ENCODE results near the gene TNNT1.
A peak's percentile ranks its signal among the peaks of the same experiment; 100 is the strongest.
"Not testable (repeated sequence)": the region's sequence is repeated elsewhere in the genome, so short reads cannot be mapped to it uniquely, and the experiment has no call there.

TNNT1 gene

DNA sequence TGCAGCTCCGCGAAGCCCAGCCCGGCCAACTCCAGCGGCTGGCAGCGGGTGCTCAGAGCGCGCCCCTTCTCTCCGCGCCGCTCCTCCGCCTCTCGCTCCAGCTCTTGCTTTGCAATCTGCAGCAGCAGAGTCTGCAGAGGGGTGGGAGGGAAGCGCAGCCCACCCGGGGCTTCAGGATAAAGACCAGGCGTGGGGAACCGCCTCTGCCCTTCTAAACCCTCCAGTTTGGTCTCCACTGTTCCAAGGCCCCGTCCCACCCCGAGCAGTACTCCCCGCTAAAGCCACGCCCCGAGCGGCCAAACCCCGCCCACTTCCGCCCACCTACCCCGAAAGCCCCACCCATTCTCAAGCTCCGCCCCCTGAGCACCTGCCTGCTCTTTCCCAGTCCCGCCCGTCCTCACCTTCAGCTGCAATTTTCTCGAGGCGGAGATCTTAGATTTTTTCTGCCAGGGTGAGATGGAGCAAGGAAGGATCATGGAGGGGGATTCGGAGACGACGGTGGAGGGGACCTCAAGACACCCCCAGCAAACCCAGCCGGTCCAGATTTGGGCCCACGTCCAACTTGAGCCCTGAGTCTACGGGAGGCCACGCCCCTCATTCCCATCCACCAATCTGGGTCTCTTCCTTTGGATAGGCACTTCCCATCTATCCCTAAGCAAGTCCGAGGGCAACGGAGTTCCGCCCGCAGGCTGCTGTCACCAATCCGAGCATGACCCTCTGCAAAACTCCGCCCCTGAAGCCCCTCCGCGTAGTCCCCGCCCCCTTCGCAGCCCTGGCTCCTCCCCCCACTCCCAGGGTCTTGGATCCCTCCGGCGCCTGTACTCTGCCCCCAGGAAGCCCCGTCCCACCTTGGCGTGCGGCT lies 7.4 kb upstream of the TNNT1 start:
- Histone ChIP-seq H3K4me1 (ENCODE audit: control insufficient read depth, insufficient read depth, low read length) (peaks cover 9% of the 10 kb centered on the region), H3K4me3 (ENCODE audit: low read depth, low read length) (peak overlapping the region; percentile 72), H3K9ac (ENCODE audit: low read depth, low read length) (no peak overlapping the region), H3K36me3 (ENCODE audit: control insufficient read depth, insufficient read depth, low read length) (0 out of 2 replicates have a peak, but pooled peaks cover 4% of the 10 kb centered on the region), H3K9me3 (ENCODE audit: control insufficient read depth, insufficient read depth, low read length) (0 out of 2 replicates have a peak, but pooled peaks cover 6% of the 10 kb centered on the region), H3K27ac (ENCODE audit: low read depth, low read length) (no peak overlapping the region), H3K27me3 (ENCODE audit: control insufficient read depth, insufficient read depth, low read length) (peaks cover 6% of the 10 kb centered on the region)

DNA sequence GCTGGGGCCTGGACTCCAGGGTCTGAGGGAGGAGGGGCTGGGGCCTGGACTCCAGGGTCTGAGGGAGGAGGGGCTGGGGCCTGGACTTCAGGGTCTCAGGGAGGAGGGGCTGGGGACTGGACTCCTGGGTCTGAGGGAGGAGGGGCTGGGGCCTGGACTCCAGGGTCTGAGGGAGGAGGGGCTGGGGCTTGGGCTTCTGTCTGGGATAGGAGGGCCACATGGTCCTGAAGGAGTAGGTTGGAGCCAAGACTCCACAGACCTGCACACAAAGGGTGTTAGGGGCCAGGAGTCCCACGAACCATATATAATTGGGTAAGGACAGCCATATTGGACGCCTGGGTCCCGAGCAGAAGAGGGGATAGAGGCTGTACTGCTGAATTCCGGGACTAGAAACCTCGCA lies 6.8 kb upstream of the TNNT1 start:
- not testable (repeated sequence) for H3K27me3 ChIP-seq (ENCODE audit: control insufficient read depth, insufficient read depth, low read length); H3K9ac ChIP-seq (ENCODE audit: low read depth, low read length); H3K36me3 ChIP-seq (ENCODE audit: control insufficient read depth, insufficient read depth, low read length); H3K27ac ChIP-seq (ENCODE audit: low read depth, low read length); H3K4me1 ChIP-seq (ENCODE audit: control insufficient read depth, insufficient read depth, low read length); H3K9me3 ChIP-seq (ENCODE audit: control insufficient read depth, insufficient read depth, low read length)
- peak overlapping the region; percentile 72 for H3K4me3 ChIP-seq (ENCODE audit: low read depth, low read length)

DNA sequence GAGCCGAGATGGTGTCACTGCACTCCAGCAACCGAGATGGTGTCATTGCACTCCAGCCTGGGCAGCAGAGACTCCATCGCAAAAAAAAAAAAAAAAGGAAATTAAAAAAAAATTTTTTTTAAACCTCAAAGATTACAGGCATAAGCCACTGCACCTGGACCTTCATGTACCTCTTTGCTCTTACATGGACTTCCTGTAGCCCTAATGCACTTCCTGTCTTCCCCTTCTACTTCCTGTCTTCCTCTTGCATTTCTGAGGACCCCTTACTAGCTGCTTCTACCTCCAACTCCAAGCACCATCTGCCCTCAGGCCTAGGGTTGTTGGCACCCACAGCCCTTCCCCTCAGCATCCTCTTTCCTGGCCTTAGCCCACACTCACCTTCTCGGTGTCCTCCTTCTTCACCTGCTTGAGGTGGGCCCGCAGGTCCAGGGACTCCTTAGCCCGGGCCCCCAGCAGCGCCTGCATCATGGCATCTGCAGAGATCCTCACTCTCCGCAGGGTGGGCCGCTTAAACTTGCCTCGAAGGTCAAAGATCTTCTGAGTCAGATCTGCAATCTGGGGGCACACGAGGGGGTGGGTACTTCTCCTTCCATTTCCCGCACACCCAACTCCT lies 4.8 kb upstream of the TNNT1 start:
- no peaks in the 10 kb centered on the region for H3K27me3 ChIP-seq (ENCODE audit: control insufficient read depth, insufficient read depth, low read length)
- H3K4me1 ChIP-seq (ENCODE audit: control insufficient read depth, insufficient read depth, low read length), result peaks cover 7% of the 10 kb centered on the region
- H3K36me3 ChIP-seq (ENCODE audit: control insufficient read depth, insufficient read depth, low read length), result peaks cover 7% of the 10 kb centered on the region; the same call in 1 of the 2 replicates
- H3K4me3 ChIP-seq (ENCODE audit: low read depth, low read length), result no peak overlapping the region
- no peak overlapping the region for H3K27ac ChIP-seq (ENCODE audit: low read depth, low read length)
- 0 out of 2 replicates have a peak, but pooled peaks cover 6% of the 10 kb centered on the region for H3K9me3 ChIP-seq (ENCODE audit: control insufficient read depth, insufficient read depth, low read length)
- H3K9ac ChIP-seq (ENCODE audit: low read depth, low read length), result no peak overlapping the region

DNA sequence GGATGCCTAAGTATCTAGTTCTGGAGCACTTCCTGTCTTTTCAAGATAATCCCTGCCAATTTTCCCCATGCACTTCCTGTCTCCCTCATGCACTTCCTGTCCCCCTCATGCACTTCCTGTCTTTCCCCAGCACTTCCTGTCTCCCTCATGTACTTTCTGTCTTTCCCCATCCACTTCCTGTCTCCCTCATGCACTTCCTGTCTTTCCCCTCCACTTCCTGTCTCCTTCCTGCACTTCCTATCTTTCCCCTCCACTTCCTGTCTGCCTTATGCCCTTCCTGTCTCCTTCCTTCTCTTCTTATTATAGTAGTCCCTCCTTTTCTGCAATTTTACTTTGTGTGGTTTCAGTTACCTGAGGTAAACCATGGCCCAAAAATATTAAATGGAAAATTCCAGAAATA lies 3.0 kb upstream of the TNNT1 start:
- peaks cover 16% of the 10 kb centered on the region for H3K4me1 ChIP-seq (ENCODE audit: control insufficient read depth, insufficient read depth, low read length)
- H3K9ac ChIP-seq (ENCODE audit: low read depth, low read length), result no peak overlapping the region
- 0 out of 2 replicates have a peak, but pooled peaks cover 6% of the 10 kb centered on the region for H3K9me3 ChIP-seq (ENCODE audit: control insufficient read depth, insufficient read depth, low read length)
- no peak overlapping the region for H3K27ac ChIP-seq (ENCODE audit: low read depth, low read length)
- H3K36me3 ChIP-seq (ENCODE audit: control insufficient read depth, insufficient read depth, low read length), result peaks cover 7% of the 10 kb centered on the region; the same call in 1 of the 2 replicates
- no peaks in the 10 kb centered on the region for H3K27me3 ChIP-seq (ENCODE audit: control insufficient read depth, insufficient read depth, low read length)
- no peak overlapping the region for H3K4me3 ChIP-seq (ENCODE audit: low read depth, low read length)

DNA sequence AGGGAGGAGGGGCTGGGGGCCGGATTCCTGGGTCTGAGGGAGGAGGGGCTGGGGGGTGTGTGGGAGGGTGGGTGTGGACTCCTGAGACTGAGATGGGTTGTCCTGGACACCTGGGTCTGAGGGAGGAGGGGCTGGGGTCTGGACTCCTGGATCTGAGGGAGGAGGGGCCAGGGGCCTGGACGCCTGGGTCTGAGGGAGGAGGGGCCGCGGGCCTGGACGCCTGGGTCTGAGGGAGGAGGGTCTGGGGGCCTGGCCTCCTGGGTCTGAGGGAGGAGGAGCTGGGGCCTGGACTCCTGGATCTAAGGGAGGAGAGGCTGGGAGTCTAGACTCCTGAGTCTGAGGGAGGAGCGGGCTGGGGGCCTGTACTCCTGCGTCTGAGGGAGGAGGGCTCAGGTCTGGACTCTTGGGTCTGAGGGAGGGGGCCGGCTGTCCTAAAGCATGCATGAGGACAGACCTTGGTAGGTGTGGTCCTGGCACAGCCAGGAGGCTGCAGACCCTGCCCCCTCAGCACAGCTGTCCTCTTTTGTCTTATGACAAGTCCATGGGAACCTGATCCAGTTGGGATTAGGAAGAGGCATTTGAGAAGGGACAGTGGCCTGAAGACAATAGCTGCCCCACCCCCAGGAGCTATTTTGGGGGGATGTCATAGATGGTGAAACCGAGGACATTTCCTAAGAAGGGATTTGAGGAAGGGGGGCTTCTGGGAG lies 1.3 kb downstream of the TNNT1 start:
- Histone ChIP-seq H3K9me3 (ENCODE audit: control insufficient read depth, insufficient read depth, low read length) (0 out of 2 replicates have a peak, but pooled peaks cover 6% of the 10 kb centered on the region), H3K27ac (ENCODE audit: low read depth, low read length) (peak overlapping the region; percentile 8), H3K36me3 (ENCODE audit: control insufficient read depth, insufficient read depth, low read length) (peaks cover 3% of the 10 kb centered on the region; the same call in 1 of the 2 replicates), H3K9ac (ENCODE audit: low read depth, low read length) (no peak overlapping the region), H3K4me1 (ENCODE audit: control insufficient read depth, insufficient read depth, low read length) (peaks cover 16% of the 10 kb centered on the region), H3K27me3 (ENCODE audit: control insufficient read depth, insufficient read depth, low read length) (no peaks in the 10 kb centered on the region), H3K4me3 (ENCODE audit: low read depth, low read length) (no peak overlapping the region)

DNA sequence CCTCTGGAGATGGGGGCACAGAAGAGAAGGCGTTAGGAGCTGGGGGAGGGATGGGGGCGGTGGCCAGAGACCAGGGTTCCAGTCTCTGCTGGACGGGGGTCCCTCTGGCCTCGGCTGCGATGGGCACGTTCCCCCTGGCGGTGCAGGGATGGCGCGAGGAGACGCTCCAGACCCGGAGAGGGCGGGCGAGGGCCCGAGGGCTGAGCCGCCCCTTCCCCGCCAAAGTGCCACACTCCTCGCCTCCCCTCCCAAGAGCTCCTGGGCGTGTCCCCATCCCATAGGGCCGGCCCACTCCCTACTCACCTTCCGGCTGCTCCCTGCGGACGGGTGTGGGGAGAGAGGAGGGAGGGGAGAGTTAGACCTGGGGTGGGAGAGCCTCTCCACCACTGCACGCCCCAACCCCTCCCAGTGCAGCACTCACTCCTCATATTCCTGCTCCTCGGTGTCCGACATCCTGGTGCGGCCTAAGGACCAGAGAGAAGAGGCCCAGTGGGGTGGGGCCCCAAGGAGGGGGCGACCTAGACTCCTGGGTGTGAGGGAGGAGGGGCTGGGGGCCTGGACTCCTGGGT lies 2.2 kb downstream of the TNNT1 start:
- Histone ChIP-seq H3K9me3 (ENCODE audit: control insufficient read depth, insufficient read depth, low read length) (no peaks in the 10 kb centered on the region), H3K36me3 (ENCODE audit: control insufficient read depth, insufficient read depth, low read length) (peaks cover 3% of the 10 kb centered on the region; the same call in 1 of the 2 replicates), H3K27ac (ENCODE audit: low read depth, low read length) (peak overlapping the region; percentile 81), H3K27me3 (ENCODE audit: control insufficient read depth, insufficient read depth, low read length) (no peaks in the 10 kb centered on the region), H3K4me1 (ENCODE audit: control insufficient read depth, insufficient read depth, low read length) (peaks cover 16% of the 10 kb centered on the region), H3K4me3 (ENCODE audit: low read depth, low read length) (peak overlapping the region; percentile 75), H3K9ac (ENCODE audit: low read depth, low read length) (no peak overlapping the region)

DNA sequence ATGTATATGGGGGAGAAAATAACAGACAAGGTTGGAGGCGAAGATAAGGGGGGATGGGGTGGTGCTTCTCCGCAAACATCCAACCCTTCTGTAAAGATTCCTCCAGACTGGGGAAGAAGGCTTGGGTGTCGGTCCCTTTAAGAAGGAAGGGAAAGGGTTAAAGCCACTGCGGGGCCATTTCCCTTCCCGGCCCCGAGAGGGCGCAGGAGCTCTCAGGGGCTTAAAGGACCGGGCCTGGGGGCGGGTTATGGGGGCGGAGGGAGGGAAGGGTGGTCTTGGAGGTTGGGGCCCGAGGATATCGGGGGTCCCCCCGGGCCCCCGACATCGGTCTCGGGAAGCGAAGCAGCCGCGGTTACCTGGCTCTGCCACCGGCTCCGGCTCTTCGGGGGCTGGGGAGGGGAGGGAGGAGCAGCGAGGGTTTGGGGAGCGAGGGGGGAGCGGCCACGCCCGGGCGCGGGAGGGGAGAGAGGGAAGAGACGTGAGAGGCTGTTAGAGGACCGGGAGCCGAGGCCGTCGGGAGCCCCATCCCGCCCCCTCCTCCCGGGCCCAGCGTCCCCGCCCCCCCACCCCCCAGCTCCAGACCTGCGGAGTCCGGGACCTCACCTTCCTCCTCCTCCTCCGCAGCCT lies 2.8 kb downstream of the TNNT1 start:
- Histone ChIP-seq H3K9me3 (ENCODE audit: control insufficient read depth, insufficient read depth, low read length) (no peaks in the 10 kb centered on the region), H3K36me3 (ENCODE audit: control insufficient read depth, insufficient read depth, low read length) (0 out of 2 replicates have a peak, but pooled peaks cover under 1% of the 10 kb centered on the region), H3K27me3 (ENCODE audit: control insufficient read depth, insufficient read depth, low read length) (no peaks in the 10 kb centered on the region), H3K27ac (ENCODE audit: low read depth, low read length) (peak overlapping the region; percentile 81), H3K4me1 (ENCODE audit: control insufficient read depth, insufficient read depth, low read length) (peaks cover 16% of the 10 kb centered on the region), H3K9ac (ENCODE audit: low read depth, low read length) (no peak overlapping the region), H3K4me3 (ENCODE audit: low read depth, low read length) (peak overlapping the region; percentile 75)

DNA sequence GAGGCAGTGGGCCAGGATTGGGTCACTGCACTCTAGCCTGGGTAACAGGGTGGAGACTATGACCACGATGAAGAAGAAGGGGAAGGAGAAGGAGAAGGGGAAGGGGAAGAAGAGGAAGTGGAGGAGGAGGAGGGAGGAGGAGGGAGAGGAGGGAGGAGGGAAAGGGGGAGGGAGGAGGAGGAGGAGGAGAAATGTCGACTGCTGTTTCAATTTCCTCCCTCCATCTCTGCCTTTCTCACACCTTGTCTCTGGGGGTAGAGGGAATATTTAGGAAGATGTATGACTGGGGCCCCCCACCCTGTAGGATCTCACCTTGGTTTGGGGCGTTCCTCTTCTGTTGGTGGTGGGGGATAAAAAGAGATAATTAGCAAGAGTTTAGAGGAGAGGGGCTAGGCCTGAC lies 3.8 kb downstream of the TNNT1 start:
- Histone ChIP-seq H3K36me3 (ENCODE audit: control insufficient read depth, insufficient read depth, low read length) (no peaks in the 10 kb centered on the region), H3K27ac (ENCODE audit: low read depth, low read length) (no peak overlapping the region), H3K4me3 (ENCODE audit: low read depth, low read length) (no peak overlapping the region; the same call in 1 of the 2 replicates), H3K4me1 (ENCODE audit: control insufficient read depth, insufficient read depth, low read length) (peaks cover 20% of the 10 kb centered on the region), H3K27me3 (ENCODE audit: control insufficient read depth, insufficient read depth, low read length) (no peaks in the 10 kb centered on the region), H3K9me3 (ENCODE audit: control insufficient read depth, insufficient read depth, low read length) (no peaks in the 10 kb centered on the region), H3K9ac (ENCODE audit: low read depth, low read length) (no peak overlapping the region)

DNA sequence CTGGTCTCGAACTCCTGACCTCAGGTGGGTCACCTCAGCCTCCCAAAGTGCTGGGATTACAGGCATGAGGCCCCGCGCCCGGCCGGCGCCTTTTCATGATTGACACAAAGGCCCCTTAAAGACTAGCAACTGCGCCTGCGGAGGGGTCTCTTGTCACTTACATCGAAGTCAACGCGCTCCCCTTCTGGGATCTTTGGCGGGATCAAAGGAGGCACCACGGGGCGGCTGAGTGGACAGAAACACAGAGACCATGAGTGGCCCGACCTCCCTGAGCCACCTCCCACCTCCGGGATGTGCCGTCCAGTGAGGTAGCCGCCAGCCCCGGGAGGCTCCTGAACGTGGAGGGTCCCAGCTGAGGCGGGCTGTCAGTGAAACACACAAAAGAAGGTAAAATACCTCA lies 7.3 kb downstream of the TNNT1 start:
- Histone ChIP-seq H3K9me3 (ENCODE audit: control insufficient read depth, insufficient read depth, low read length) (no peaks in the 10 kb centered on the region), H3K4me1 (ENCODE audit: control insufficient read depth, insufficient read depth, low read length) (0 out of 2 replicates have a peak, but pooled peaks cover 4% of the 10 kb centered on the region), H3K27me3 (ENCODE audit: control insufficient read depth, insufficient read depth, low read length) (no peaks in the 10 kb centered on the region), H3K36me3 (ENCODE audit: control insufficient read depth, insufficient read depth, low read length) (peaks cover 4% of the 10 kb centered on the region; the same call in 1 of the 2 replicates), H3K9ac (ENCODE audit: low read depth, low read length) (no peak overlapping the region), H3K27ac (ENCODE audit: low read depth, low read length) (no peak overlapping the region), H3K4me3 (ENCODE audit: low read depth, low read length) (0 out of 2 replicates have a peak overlapping the region, but pooled peaks have one; percentile 20)

DNA sequence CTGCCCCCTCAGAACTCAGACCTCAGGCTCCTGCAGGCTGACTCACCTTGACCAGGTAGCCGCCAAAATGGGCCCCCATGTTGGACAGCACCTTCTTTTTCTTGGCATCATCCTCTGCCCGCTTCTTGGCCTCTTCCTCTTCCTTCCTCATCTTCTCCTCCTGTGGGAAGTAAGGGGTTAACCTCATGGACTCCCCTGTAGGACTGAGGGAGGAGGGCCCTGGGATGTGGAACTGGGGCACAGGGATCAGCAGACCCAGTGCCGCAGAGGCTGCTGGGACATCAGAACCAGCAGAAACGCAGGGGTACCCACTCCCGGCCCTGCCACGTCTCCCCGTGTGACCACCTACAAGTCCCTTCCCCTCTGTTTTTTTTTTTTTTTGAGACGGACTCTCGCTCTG lies 11.1 kb downstream of the TNNT1 start:
- H3K27ac ChIP-seq (ENCODE audit: low read depth, low read length), result no peak overlapping the region
- no peak overlapping the region for H3K9ac ChIP-seq (ENCODE audit: low read depth, low read length)
- no peaks in the 10 kb centered on the region for H3K27me3 ChIP-seq (ENCODE audit: control insufficient read depth, insufficient read depth, low read length)
- H3K36me3 ChIP-seq (ENCODE audit: control insufficient read depth, insufficient read depth, low read length), result peaks cover 17% of the 10 kb centered on the region; the same call in 1 of the 2 replicates
- 0 out of 2 replicates have a peak, but pooled peaks cover 4% of the 10 kb centered on the region for H3K4me1 ChIP-seq (ENCODE audit: control insufficient read depth, insufficient read depth, low read length)
- H3K9me3 ChIP-seq (ENCODE audit: control insufficient read depth, insufficient read depth, low read length), result no peaks in the 10 kb centered on the region
- H3K4me3 ChIP-seq (ENCODE audit: low read depth, low read length), result no peak overlapping the region

All from HUES48 (cell line).